ENCODE data around the gene PSTK. TPM values are rescaled to one million over a fixed set of nuclear protein-coding genes. Genes with fewer than 3 reads are reported as not detected.

The PSTK gene
- polyA plus RNA-seq, 3 donors, result 3.5 to 4.7 (median 4.2) TPM

DNA sequence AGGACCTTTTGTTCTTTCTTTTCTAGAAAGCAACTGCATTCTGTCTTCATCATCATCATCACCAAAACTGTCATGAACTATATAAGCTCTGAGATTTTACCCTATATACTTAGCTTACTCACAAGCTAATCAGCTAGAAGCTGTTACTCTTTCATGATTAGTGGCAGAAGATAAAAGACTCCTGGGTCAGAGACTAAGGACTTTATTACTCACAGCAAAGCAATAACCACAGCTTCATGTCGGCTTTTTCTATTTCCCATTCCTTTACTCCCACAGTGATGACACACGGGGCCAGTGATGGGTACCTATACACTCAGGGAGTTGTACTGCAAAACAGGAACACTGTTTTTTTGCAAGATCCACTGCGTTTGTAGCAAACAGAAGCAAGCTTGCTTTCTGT, 17.8 kb upstream of the PSTK start:
- Histone ChIP-seq H3K4me1 (ENCODE audit: control insufficient read depth in 1 of 2, insufficient read depth in 2 of 2, low read length in 2 of 2) (no peaks in the 10 kb centered on the region), H3K79me2 (ENCODE audit: insufficient read depth, low read length) (no peaks in the 10 kb centered on the region), H3K9me3 (replicated peaks in 1 of 2; ENCODE audit: control insufficient read depth in 1 of 2, insufficient read depth in 1 of 2, low read length in 2 of 2) (peaks cover 11 to 14% of the 10 kb centered on the region in 2 donors), H3K36me3 (replicated peaks in 1 of 2; ENCODE audit: control insufficient read depth in 1 of 2, insufficient read depth in 2 of 2, low read length in 2 of 2) (no peaks in the 10 kb centered on the region), H4K20me1 (ENCODE audit: insufficient read depth, low read length) (no peaks in the 10 kb centered on the region), H3K4me2 (replicated peaks; ENCODE audit: extremely low read depth, low read length, poor library complexity, severe bottlenecking) (no peak overlapping the region), H3K27me3 (ENCODE audit: control insufficient read depth in 2 of 2, insufficient read depth in 2 of 2, low read length in 2 of 2) (no peaks in the 10 kb centered on the region), H3K27ac (ENCODE audit: low read depth in 1 of 2, low read length in 2 of 2) (no peak overlapping the region), H2AFZ (ENCODE audit: insufficient read depth, low read depth, low read length, poor library complexity, severe bottlenecking) (no peak overlapping the region), H3K9ac (ENCODE audit: insufficient read depth, low read length, poor library complexity, severe bottlenecking) (no peak overlapping the region), H3K4me3 (replicated peaks in 1 of 3; ENCODE audit: low read depth in 2 of 3, low read length in 3 of 3) (no peak overlapping the region)
- Mint-ChIP-seq H3K36me3 (no peaks in the 10 kb centered on the region), H3K4me3 (no peak overlapping the region), H3K27ac (no peak overlapping the region), H3K27me3 (ENCODE audit: low read depth in 3 of 3) (peaks cover 0 to 10% (median 5%) of the 10 kb centered on the region in 3 donors), H3K9me3 (peaks cover 14 to 29% (median 20%) of the 10 kb centered on the region in 7 donors), H3K4me1 (no peaks in the 10 kb centered on the region)
- WGBS (ENCODE audit: insufficient coverage), result 86% methylated on average over 2 of the region's 3 CpGs
- no peak for DNase-seq
- TF ChIP-seq, protein P1, sequence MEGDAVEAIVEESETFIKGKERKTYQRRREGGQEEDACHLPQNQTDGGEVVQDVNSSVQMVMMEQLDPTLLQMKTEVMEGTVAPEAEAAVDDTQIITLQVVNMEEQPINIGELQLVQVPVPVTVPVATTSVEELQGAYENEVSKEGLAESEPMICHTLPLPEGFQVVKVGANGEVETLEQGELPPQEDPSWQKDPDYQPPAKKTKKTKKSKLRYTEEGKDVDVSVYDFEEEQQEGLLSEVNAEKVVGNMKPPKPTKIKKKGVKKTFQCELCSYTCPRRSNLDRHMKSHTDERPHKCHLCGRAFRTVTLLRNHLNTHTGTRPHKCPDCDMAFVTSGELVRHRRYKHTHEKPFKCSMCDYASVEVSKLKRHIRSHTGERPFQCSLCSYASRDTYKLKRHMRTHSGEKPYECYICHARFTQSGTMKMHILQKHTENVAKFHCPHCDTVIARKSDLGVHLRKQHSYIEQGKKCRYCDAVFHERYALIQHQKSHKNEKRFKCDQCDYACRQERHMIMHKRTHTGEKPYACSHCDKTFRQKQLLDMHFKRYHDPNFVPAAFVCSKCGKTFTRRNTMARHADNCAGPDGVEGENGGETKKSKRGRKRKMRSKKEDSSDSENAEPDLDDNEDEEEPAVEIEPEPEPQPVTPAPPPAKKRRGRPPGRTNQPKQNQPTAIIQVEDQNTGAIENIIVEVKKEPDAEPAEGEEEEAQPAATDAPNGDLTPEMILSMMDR (IDR thresholded peaks at IDR 0.05), result no peak
- intact Hi-C loops (cut with micrococcal nuclease), result no loop called here

DNA sequence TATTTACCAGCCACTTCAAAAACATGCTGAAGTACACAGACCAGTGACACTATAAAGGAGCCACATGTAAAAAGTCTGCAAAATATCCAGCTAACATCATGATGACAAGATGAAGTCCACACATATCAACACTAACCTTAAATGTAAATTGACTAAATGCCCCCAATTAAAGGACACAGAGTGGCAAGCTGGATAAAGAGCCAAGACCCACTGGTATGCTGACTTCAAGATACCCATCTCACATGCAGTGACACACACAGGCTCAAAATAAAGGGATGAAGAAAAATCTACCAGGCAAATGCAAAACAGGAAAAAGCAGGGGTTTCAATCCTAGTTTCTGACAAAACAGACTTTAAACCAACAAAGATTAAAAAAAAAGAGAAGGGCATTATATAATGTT, 13.3 kb upstream of the PSTK start:
- Histone ChIP-seq H3K4me1 (ENCODE audit: control insufficient read depth in 1 of 2, insufficient read depth in 2 of 2, low read length in 2 of 2) (no peaks in the 10 kb centered on the region), H3K4me3 (replicated peaks in 1 of 3; ENCODE audit: low read depth in 2 of 3, low read length in 3 of 3) (no peak overlapping the region), H2AFZ (ENCODE audit: insufficient read depth, low read depth, low read length, poor library complexity, severe bottlenecking) (no peak overlapping the region), H3K27ac (ENCODE audit: low read depth in 1 of 2, low read length in 2 of 2) (no peak overlapping the region), H3K79me2 (ENCODE audit: insufficient read depth, low read length) (no peaks in the 10 kb centered on the region), H3K9ac (ENCODE audit: insufficient read depth, low read length, poor library complexity, severe bottlenecking) (no peak overlapping the region), H3K9me3 (replicated peaks in 1 of 2; ENCODE audit: control insufficient read depth in 1 of 2, insufficient read depth in 1 of 2, low read length in 2 of 2) (peaks cover 11 to 14% of the 10 kb centered on the region in 2 donors), H3K36me3 (replicated peaks in 1 of 2; ENCODE audit: control insufficient read depth in 1 of 2, insufficient read depth in 2 of 2, low read length in 2 of 2) (no peaks in the 10 kb centered on the region), H3K4me2 (replicated peaks; ENCODE audit: extremely low read depth, low read length, poor library complexity, severe bottlenecking) (no peak overlapping the region), H3K27me3 (ENCODE audit: control insufficient read depth in 2 of 2, insufficient read depth in 2 of 2, low read length in 2 of 2) (no peaks in the 10 kb centered on the region), H4K20me1 (ENCODE audit: insufficient read depth, low read length) (no peaks in the 10 kb centered on the region)
- DNase-seq, result no peak
- no peaks in the 10 kb centered on the region for H3K4me1 Mint-ChIP-seq
- TF ChIP-seq, protein P1 (IDR thresholded peaks at IDR 0.05), result no peak
- peaks cover 0 to 19% (median 3%) of the 10 kb centered on the region in 3 donors for H3K27me3 Mint-ChIP-seq (ENCODE audit: low read depth in 3 of 3)
- intact Hi-C loops (cut with micrococcal nuclease), result no loop called here
- H3K36me3 Mint-ChIP-seq, result no peaks in the 10 kb centered on the region
- H3K4me3 Mint-ChIP-seq, result no peak overlapping the region
- H3K27ac Mint-ChIP-seq, result no peak overlapping the region
- H3K9me3 Mint-ChIP-seq, result peaks cover 14 to 35% (median 23%) of the 10 kb centered on the region in 7 donors

Data from CD14-positive monocyte (primary cell).